ENCODE measurements around the gene MSMB. TPM values are rescaled to one million over a fixed set of nuclear protein-coding genes. Genes with fewer than 3 reads are reported as not detected.

Gene MSMB
- total RNA-seq, 2 donors from 2014 or later, result not detected

- no peak for ATAC-seq (replicated peaks in 1 of 2)
- H3K27ac Mint-ChIP-seq, result no peak overlapping the region
- H3K9me3 Mint-ChIP-seq, result no peaks in the 10 kb centered on the region
- H3K4me3 Mint-ChIP-seq, result no peak overlapping the region
- H3K36me3 Mint-ChIP-seq (ENCODE audit: insufficient read depth in 2 of 2), result no peaks in the 10 kb centered on the region
- no peaks in the 10 kb centered on the region for H3K27me3 Mint-ChIP-seq (ENCODE audit: low read depth)
- no peak for DNase-seq
- no peaks in the 10 kb centered on the region for H3K4me1 Mint-ChIP-seq (ENCODE audit: low read depth)
Observed at GRCh38 chr10:46037107-46037825, 8.8 kb downstream of the MSMB start.

GRCh38 chr10:46035923-46036849, 9.9 kb downstream of the MSMB start:
- no peaks in the 10 kb centered on the region for H3K9me3 Mint-ChIP-seq
- H3K4me3 Mint-ChIP-seq, result no peak overlapping the region
- no peaks in the 10 kb centered on the region for H3K4me1 Mint-ChIP-seq (ENCODE audit: low read depth)
- ATAC-seq (replicated peaks in 1 of 2), result no peak
- no peaks in the 10 kb centered on the region for H3K27me3 Mint-ChIP-seq (ENCODE audit: low read depth)
- no peak for DNase-seq
- no peaks in the 10 kb centered on the region for H3K36me3 Mint-ChIP-seq (ENCODE audit: insufficient read depth in 2 of 2)
- no peak overlapping the region for H3K27ac Mint-ChIP-seq

GRCh38 chr10:46033602-46034011, 12.5 kb downstream of the MSMB start:
- ATAC-seq (replicated peaks in 1 of 2), result no peak
- Mint-ChIP-seq H3K27me3 (ENCODE audit: low read depth) (no peaks in the 10 kb centered on the region), H3K4me1 (ENCODE audit: low read depth) (peaks cover 18% of the 10 kb centered on the region), H3K27ac (no peak overlapping the region), H3K36me3 (ENCODE audit: insufficient read depth in 2 of 2) (no peaks in the 10 kb centered on the region), H3K9me3 (no peaks in the 10 kb centered on the region), H3K4me3 (no peak overlapping the region)
- DNase-seq, result no peak

GRCh38 chr10:46031648-46032532, 14.2 kb downstream of the MSMB start:
- Mint-ChIP-seq H3K27me3 (ENCODE audit: low read depth) (no peaks in the 10 kb centered on the region), H3K4me3 (peak overlapping the region; percentile 33 to 58), H3K4me1 (ENCODE audit: low read depth) (peaks cover 36% of the 10 kb centered on the region), H3K27ac (peak overlapping the region; percentile 10), H3K9me3 (no peaks in the 10 kb centered on the region), H3K36me3 (ENCODE audit: insufficient read depth in 2 of 2) (peaks cover 0 to 2% of the 10 kb centered on the region in 2 donors)
- ATAC-seq (replicated peaks in 1 of 2) (no peak), DNase-seq (no peak)

- Mint-ChIP-seq H3K4me1 (ENCODE audit: low read depth) (peaks cover 51% of the 10 kb centered on the region), H3K4me3 (peak within 1 kb of the TSS; percentile 94 to 97), H3K27ac (peak within 1 kb of the TSS; percentile 98), H3K36me3 (ENCODE audit: insufficient read depth in 2 of 2) (peaks cover 0 to 6% of the 10 kb centered on the region in 2 donors), H3K27me3 (ENCODE audit: low read depth) (no peaks in the 10 kb centered on the region), H3K9me3 (no peaks in the 10 kb centered on the region)
- peak; percentile 96 to 97 for DNase-seq
- peak; percentile 98 for ATAC-seq (replicated peaks in 1 of 2)
Observed at GRCh38 chr10:46030091-46030937, 15.8 kb downstream of the MSMB start, which contains the start of gene NCOA4. Gene NCOA4 (minus strand): TSS chr10:46030623. CDS start chr10:46016680, 13,943 bp downstream.

- peaks cover 56% of the 10 kb centered on the region for H3K4me1 Mint-ChIP-seq (ENCODE audit: low read depth)
- no peaks in the 10 kb centered on the region for H3K9me3 Mint-ChIP-seq
- peak overlapping the region; percentile 94 to 97 for H3K4me3 Mint-ChIP-seq
- peak overlapping the region; percentile 98 for H3K27ac Mint-ChIP-seq
- DNase-seq (no peak), ATAC-seq (replicated peaks in 1 of 2) (no peak)
- H3K36me3 Mint-ChIP-seq (ENCODE audit: insufficient read depth in 2 of 2), result peaks cover 0 to 6% of the 10 kb centered on the region in 2 donors
- H3K27me3 Mint-ChIP-seq (ENCODE audit: low read depth), result no peaks in the 10 kb centered on the region
Observed at GRCh38 chr10:46029461-46030030, 16.5 kb downstream of the MSMB start.

GRCh38 chr10:46028584-46029460, 17.2 kb downstream of the MSMB start:
- Mint-ChIP-seq H3K36me3 (ENCODE audit: insufficient read depth in 2 of 2) (peaks cover 0 to 6% of the 10 kb centered on the region in 2 donors), H3K27ac (peak overlapping the region; percentile 98), H3K9me3 (no peaks in the 10 kb centered on the region), H3K4me1 (ENCODE audit: low read depth) (peaks cover 64% of the 10 kb centered on the region), H3K27me3 (ENCODE audit: low read depth) (no peaks in the 10 kb centered on the region), H3K4me3 (peak overlapping the region; percentile 94 to 97)
- ATAC-seq (replicated peaks in 1 of 2) (peak; percentile 20 to 27), DNase-seq (peak; percentile 22 to 42)

- ATAC-seq (replicated peaks in 1 of 2) (no peak), DNase-seq (no peak)
- no peak overlapping the region for H3K27ac Mint-ChIP-seq
- H3K36me3 Mint-ChIP-seq (ENCODE audit: insufficient read depth in 2 of 2), result peaks cover 0 to 6% of the 10 kb centered on the region in 2 donors
- peaks cover 89% of the 10 kb centered on the region for H3K4me1 Mint-ChIP-seq (ENCODE audit: low read depth)
- H3K27me3 Mint-ChIP-seq (ENCODE audit: low read depth), result no peaks in the 10 kb centered on the region
- no peak overlapping the region for H3K4me3 Mint-ChIP-seq
- H3K9me3 Mint-ChIP-seq, result no peaks in the 10 kb centered on the region
Observed at GRCh38 chr10:46026106-46026505, 20.0 kb downstream of the MSMB start.

- no peak overlapping the region for H3K4me3 Mint-ChIP-seq
- peaks cover 0 to 6% of the 10 kb centered on the region in 2 donors for H3K36me3 Mint-ChIP-seq (ENCODE audit: insufficient read depth in 2 of 2)
- DNase-seq, result no peak
- H3K4me1 Mint-ChIP-seq (ENCODE audit: low read depth), result peaks cover 90% of the 10 kb centered on the region
- no peak for ATAC-seq (replicated peaks in 1 of 2)
- peak overlapping the region; percentile 35 for H3K27ac Mint-ChIP-seq
- H3K9me3 Mint-ChIP-seq, result no peaks in the 10 kb centered on the region
- no peaks in the 10 kb centered on the region for H3K27me3 Mint-ChIP-seq (ENCODE audit: low read depth)
Observed at GRCh38 chr10:46025406-46025805, 20.7 kb downstream of the MSMB start.

- Mint-ChIP-seq H3K27ac (no peak overlapping the region), H3K4me1 (ENCODE audit: low read depth) (peaks cover 91% of the 10 kb centered on the region), H3K27me3 (ENCODE audit: low read depth) (no peaks in the 10 kb centered on the region), H3K9me3 (no peaks in the 10 kb centered on the region), H3K36me3 (ENCODE audit: insufficient read depth in 2 of 2) (peaks cover 0 to 6% of the 10 kb centered on the region in 2 donors), H3K4me3 (no peak overlapping the region)
- DNase-seq (no peak), ATAC-seq (replicated peaks in 1 of 2) (no peak)
Observed at GRCh38 chr10:46024948-46025347, 21.1 kb downstream of the MSMB start.
